GM13977 (cell line): ENCODE data around the gene STX5.

Source experiments
- DNase-seq: peaks from one replicate; pipeline ENCODE4 v3.0.0; 2012; ENCODE audit warnings: low spot score
- in situ Hi-C: fragments of 300-500 bp; cut with MboI; formaldehyde crosslinking; loops from one replicate; pipeline ENCODE4 v1.12.0; 2022; ENCODE audit warnings: low sequenced_read_pairs, low pct_unique_long_range_greater_than_20kb, mixed read lengths, inconsistent platforms; ENCODE audit not compliant: unreplicated experiment
- TF ChIP-seq, protein P1 (sequence below): IDR thresholded peaks from 2 replicates; pipeline ENCODE4 v1.5.1; 2012; ENCODE audit warnings: mild to moderate bottlenecking, control low read depth; ENCODE audit not compliant: insufficient read depth; ENCODE audit errors: extremely low read depth, missing control alignments

The STX5 gene

DNA sequence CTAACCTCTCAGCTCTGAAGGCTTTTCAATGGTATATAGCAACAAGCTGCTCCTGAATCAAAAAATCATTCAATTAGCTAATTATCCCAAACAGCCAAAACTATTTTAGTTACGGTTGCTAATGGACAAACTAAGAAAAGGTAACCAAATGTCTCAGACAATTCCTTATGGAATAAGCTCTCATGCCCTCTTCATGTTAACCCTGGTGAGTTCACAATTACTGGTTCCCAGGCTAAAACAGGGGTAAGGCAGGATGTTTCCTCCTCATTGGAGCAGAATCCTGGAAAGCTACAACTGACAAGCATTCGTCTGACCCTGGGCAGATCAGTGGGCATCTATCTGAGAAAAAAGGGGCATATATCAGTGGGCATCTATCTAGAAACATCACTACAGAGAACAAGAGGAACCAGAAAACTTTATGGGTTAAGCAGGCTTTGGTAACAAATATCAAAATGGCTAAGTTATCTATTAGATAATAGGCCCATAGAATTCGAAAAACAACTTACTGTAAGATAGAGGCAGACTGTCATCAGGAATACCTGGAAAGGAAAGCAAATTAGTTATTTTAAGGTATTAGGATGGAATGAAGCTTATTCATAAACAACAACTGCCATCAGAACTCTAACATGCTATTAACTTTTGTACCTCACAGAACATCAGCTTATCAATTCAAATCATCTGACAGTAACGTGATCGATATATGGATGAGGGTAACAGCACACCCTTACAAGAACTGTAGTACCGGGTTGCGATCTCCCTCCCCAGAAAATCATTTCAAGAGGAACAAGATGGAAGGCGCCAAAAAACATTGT lies 22.4 kb upstream of the STX5 start:
- TF ChIP-seq, protein P1, sequence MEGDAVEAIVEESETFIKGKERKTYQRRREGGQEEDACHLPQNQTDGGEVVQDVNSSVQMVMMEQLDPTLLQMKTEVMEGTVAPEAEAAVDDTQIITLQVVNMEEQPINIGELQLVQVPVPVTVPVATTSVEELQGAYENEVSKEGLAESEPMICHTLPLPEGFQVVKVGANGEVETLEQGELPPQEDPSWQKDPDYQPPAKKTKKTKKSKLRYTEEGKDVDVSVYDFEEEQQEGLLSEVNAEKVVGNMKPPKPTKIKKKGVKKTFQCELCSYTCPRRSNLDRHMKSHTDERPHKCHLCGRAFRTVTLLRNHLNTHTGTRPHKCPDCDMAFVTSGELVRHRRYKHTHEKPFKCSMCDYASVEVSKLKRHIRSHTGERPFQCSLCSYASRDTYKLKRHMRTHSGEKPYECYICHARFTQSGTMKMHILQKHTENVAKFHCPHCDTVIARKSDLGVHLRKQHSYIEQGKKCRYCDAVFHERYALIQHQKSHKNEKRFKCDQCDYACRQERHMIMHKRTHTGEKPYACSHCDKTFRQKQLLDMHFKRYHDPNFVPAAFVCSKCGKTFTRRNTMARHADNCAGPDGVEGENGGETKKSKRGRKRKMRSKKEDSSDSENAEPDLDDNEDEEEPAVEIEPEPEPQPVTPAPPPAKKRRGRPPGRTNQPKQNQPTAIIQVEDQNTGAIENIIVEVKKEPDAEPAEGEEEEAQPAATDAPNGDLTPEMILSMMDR, result no peak
- in situ Hi-C loops, result loop anchor here (25.0 kb wide), 1 partner anchor 442 kb away; the partner anchor contains the start of gene SCGB1A1
- no peak for DNase-seq

DNA sequence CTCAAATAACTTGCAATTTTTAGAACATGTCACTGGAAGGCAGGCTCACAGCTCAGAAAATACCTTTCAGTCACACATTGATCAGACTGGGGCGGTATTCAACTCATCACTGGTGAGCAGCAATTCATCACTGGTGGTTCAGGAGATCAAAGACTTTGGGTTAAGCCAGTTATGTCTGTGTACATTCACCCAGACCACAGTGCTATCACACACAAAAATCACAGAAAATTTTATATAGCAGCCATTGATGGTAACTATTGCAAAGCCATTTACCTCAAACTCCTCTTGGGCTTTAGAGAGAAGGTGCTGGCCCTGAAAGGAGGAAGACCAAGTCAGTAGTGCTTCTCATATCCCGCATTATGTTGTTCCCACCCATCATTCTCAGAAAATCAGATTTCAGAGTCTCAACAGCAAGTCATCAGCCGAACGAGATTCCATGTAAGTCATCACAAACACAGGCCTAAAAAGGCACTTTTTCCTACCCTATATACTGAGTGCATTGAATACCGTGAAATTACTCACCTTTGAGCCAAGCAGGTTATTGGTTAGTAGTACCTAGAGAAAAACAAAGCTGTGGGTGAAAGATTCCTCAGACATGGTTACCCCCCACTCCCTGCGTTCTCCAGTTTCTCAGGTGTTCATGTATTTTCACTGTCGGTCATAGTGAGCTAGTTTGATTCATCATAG lies 21.6 kb upstream of the STX5 start:
- in situ Hi-C loops, result loop anchor here (25.0 kb wide), 1 partner anchor 441 kb away; the partner anchor contains the start of gene SCGB1A1
- no peak for DNase-seq
- TF ChIP-seq, protein P1, result no peak

DNA sequence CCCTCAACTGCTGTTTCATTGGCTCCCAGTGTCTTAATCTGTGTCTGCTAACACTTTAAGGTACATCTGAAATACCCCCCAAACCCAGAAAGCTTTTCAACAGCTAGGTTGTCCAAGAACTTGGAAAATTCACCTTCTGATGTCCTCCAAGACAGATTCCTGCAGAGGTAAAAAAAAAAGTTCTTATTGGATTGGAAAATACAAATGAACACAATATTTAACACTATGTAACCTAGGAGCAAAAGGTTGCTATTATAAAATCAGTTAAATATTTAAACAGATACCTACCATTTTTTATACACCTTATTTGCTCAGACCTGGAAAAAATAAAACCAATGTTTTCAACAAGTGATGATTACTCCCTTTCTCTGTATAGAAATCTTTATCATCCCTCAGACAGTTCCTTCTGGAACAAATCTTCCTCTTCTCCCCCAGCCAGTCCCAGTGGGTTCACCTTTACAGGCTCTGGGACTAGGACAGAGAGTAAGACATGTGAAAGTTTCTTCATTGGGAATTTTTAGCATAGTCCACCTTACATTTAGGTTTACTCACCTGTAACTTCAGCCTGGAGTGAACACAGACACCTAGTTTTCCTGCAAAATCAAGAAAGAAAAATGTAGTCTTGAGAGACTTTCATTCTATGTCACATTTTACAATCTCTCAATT lies 20.8 kb upstream of the STX5 start:
- no peak for DNase-seq
- in situ Hi-C loops, result loop anchor here (25.0 kb wide), 1 partner anchor 440 kb away; the partner anchor contains the start of gene SCGB1A1
- TF ChIP-seq, protein P1, result no peak

DNA sequence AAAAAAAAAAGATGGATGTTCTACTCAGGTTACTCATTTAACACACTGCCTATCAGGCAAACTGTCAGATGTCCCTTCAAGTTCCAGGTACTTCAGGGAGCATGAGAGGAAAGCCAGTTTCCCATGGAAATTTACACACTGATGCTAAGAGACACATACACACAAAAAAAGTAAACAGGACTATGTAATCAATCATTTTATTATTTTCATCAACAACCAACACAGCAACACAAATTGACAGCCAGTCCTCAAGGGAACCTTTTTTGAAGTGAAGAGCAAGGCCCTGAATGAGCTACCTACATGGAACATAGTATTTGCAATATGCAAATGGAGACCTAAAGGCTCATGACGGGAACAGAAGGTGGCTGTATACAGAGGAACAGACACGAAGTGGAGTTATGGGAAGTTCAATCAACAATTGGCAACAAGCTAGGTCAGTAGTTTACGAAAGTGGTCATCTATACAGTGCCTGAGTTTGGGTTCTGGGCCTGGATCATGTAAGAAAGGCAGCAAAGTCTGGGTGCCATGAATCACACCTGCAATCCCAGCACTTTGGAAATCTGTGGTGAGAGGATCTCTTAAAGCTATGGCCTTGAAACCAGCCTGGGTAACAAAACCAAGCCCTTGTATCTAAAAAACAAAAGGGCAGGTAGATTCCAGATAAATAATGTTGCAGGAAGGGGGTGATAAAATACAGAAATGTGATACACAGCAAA lies 20.1 kb upstream of the STX5 start:
- DNase-seq, result no peak
- in situ Hi-C loops, result loop anchor here (25.0 kb wide), 1 partner anchor 440 kb away; the partner anchor contains the start of gene SCGB1A1
- TF ChIP-seq, protein P1, result no peak

DNA sequence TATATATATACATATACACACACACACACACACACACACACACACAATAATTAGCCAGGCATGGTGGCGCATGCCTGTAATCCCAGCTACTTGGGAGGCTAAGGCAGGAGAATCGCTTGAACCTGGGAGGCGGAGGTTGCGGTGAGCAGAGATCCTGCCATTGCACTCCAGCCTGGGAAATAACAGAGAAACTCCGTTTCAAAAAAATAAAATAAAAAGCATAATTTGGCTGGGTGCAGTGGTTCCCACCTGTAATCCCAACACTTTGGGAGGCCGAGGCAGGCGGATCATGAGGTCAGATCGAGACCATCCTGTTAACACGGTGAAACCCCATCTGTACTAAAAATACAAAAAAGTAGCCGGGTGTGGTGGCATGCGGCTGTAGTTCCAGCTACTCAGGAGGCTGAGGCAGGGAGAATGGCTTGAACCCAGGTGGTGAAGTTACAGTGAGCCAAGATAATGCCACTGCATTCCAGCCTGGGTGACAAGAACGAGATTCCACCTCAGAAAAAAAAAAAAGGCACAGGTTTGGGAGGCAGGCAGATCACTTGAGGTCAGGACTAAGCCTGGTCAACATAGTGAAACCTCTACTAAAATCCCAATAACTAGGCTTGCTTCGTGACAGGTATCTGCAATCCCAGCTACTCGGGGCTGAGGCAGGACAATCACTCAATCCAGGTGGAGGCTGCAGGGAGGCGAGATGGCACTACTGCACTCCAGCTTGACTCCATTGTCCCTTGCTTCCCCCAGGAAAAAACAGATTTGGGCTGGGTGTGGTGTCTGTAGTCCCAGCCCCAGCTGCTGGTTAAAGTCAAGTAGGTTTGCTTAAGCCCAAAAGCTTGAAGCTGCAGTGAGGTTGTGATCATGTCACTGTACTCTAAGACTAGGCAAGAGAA lies 19.3 kb upstream of the STX5 start:
- no peak for DNase-seq
- TF ChIP-seq, protein P1, result no peak
- in situ Hi-C loops, result loop anchor here (25.0 kb wide), 1 partner anchor 439 kb away; the partner anchor contains the start of gene SCGB1A1
